GM12872 (cell line): ENCODE data around the gene BCL7A.

Experiments used
- CTCF ChIP-seq: IDR thresholded peaks from 3 replicates; pipeline ENCODE4 v1.5.1; 2011; ENCODE audit warnings: low read depth, mild to moderate bottlenecking, low read length, moderate library complexity; ENCODE audit not compliant: insufficient read depth

The BCL7A gene

GRCh38 chr12:122080149-122081082 lies 58.7 kb downstream of the BCL7A start:
- no peak for TF ChIP-seq CTCF

- TF ChIP-seq CTCF: no peak
Observed at GRCh38 chr12:122081083-122081696, 59.5 kb downstream of the BCL7A start.

- no peak for TF ChIP-seq CTCF
Observed at GRCh38 chr12:122081697-122082221, 60.1 kb downstream of the BCL7A start.

GRCh38 chr12:122082621-122083356 lies 61.1 kb downstream of the BCL7A start:
- no peak for TF ChIP-seq CTCF

GRCh38 chr12:122084857-122085405 lies 63.2 kb downstream of the BCL7A start:
- TF ChIP-seq CTCF: no peak

- no peak for TF ChIP-seq CTCF
Observed at GRCh38 chr12:122085591-122085990, 63.9 kb downstream of the BCL7A start.
